Left kidney (tissue), 8 donors: ENCODE results near the gene IFNA4. TPM values are rescaled to one million over a fixed set of nuclear protein-coding genes. Genes with fewer than 3 reads are reported as not detected.
"Not testable (repeated sequence)": the region's sequence is repeated elsewhere in the genome, so short reads cannot be mapped to it uniquely, and the experiment has no call there.

ENCODE experiments used
- DNase-seq: peaks from one replicate; pipeline ENCODE4 v3.0.0-alpha.2; 2013
- long read RNA-seq, 8 donors: transcript quantifications; one replicate each; lab custom pipeline, GENCODE V29; 2026
- polyA plus RNA-seq: library from polyadenylated mRNA; unstranded; fragments of 120-200 nt; gene quantifications from one replicate; pipeline ENCODE4 v1.2.1, GENCODE V29; 2013; ENCODE audit not compliant: insufficient read length

Gene IFNA4
- not detected for polyA plus RNA-seq
- long read RNA-seq, donor 1 = 0 reads
- long read RNA-seq, donor 2 = 0 reads
- long read RNA-seq, donor 3 = 0 reads
- long read RNA-seq, donor 4 = 0 reads
- long read RNA-seq, donor 5 = 0 reads
- long read RNA-seq, donor 6 = 0 reads
- long read RNA-seq, donor 7 = 0 reads
- long read RNA-seq, donor 8 = 0 reads

DNA sequence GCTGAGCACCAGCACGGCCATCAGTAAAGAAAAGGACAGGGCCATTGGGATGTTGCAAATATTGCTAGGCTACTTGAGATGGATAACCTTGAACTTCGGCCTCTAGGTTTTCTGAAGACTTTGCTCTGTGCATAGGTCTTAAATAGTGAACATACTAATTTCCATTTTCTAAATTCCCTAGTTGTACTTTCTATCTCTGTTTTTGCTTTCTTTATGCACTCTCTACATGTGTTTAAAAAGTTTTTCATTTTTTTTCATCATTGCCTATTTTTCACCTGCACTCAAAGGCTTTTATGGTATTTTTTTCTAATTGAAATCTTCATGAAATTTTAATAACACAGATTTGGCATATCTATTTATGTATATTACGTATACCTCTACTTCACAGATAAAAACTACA lies at the start of gene IFNA4:
TSS of gene IFNA4 (minus strand) at position 101 of the 400 bp plus-strand sequence. CDS start at position 45, 56 bp downstream.
- not testable (repeated sequence) for DNase-seq

DNA sequence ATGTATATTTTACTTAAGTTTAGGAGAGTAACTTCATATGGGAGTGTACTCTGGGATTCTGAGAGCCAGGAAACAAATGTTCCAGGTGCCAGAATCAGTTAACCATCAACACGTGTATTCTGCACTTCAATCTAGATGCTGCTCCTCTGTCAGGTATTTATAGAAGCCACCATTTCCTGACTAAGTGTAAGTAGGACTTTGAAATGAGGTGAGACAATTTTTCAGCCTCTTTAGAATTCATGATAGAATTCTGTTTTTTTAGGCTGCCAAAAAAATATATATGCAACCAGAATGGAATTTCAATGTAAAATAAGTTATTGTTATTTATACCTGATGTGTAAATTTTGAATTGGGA lies 49.0 kb upstream of the IFNA4 start:
- DNase-seq = not testable (repeated sequence)

DNA sequence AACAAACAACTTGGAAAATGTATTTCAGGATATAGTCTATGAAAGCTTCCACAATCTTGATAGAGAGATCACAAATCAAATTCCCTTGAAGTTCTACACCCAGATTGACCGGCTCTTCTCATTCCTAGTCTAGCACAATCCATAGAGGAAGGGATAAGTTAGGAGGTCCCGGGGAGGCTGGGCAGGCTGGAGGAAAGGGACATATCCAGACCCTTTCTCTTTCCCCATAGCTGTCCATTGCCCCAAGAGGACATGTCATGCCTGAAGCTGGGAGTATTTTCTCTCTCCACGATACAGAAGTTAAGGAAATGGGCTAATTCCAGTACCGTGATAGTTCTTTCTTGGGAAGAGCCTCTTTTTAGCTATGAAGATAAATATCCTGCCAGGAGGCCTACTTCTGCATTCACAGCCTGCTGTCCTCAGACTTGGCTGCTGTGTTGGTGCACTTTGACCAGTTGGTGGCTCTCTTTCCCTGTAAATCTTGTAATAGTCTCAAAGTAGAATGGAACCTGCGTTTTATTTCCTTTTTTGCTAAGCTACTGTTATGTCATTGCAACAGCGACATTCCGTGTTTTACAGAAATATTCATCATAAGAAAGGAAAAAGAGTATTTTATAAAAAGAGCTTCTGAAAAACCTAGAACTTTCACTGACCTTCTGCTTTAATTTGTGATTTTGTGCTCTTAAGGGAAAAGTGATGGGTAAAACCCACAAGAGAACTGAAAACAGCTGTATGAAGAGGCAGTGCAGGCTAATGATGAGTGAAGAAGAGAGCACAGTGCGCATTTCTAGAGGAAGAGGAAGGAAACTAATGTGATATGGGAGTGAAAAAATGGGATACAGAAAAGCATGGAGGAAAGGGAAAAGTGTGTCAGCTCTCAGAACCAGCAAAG lies 48.3 kb upstream of the IFNA4 start:
- DNase-seq = peak; percentile 22

DNA sequence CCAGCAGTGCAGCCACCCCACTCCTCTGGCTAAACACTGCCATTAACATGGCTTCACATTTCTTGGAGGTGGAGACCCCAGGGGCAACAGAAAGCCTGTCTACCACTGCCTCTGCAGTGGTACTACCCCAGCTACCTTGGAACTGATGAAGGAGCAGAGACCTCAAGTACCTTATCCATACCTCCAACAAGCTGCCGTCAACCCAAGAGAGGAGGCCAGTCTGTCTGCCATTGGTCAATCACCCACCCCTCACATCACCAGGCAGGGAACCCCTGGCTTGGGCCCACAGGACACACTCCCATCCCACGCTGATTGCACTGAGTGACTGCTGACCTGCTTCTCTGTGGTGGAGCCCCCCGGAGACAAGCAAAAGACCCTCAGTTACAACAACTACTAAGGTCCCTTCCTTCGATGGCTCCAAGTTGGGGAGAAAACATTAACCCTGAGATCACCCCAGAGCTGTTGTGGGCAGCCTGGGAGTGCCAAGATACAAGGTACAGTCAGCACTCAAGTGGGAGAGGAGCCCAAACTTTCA lies 46.8 kb upstream of the IFNA4 start:
- DNase-seq = no peak

DNA sequence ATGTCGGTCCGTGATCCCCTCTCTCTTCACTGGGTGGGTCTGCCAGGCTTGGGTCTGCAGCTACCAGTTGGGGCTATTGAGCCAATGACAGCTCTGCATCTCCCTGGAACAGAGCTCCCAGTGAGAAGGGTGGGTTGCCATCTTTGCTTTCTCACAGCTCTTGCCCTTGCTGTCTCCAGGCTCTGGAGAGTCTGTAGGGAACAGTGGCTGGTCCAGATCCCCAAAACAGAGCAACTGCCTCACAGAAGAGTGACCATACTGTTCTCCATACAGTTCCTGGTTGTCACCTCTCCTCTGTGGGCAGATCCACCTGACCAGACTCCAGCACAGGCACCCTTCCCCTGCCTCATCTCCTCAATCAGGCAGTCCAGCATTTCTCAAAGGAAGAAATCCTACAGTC lies 45.9 kb upstream of the IFNA4 start:
- no peak for DNase-seq

DNA sequence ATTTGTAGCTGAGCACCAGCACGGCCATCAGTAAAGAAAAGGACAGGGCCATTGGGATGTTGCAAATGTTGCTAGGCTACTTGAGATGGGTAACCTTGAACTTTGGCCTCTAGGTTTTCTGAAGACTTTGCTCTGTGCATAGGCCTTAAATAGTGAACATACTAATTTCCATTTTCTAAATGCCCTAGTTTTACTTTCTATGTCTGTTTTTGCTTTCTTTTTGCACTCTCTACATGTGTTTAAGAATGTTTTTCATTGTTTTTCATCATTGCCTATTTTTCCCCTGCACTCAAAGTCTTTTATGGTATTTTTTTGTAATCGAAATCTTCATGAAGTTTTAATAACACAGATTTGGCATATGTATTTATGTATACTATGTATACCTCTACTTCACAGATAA lies 40.7 kb upstream of the IFNA4 start, which contains the start of gene IFNA17:
TSS of gene IFNA17 (minus strand) at position 101 of the 400 bp plus-strand sequence. CDS start at position 52, 49 bp downstream.
- DNase-seq = no peak

DNA sequence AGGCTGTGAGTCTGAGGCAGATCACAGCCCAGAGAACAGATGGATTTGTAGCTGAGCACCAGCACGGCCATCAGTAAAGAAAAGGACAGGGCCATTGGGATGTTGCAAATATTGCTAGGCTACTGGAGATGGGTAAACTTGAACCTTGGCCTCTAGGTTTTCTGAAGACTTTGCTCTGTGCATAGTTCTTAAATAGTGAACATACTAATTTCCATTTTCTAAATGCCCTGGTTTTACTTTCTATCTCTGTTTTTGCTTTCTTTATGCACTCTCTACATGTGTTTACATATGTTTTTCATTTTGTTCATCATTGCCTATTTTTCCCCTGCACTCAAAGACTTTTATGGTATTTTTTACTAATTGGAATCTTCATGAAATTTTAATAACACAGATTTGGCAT lies 29.8 kb upstream of the IFNA4 start, which contains the start of gene IFNA16:
TSS of gene IFNA16 (minus strand) at position 101 of the 400 bp plus-strand sequence. CDS start at position 95, 6 bp downstream.
- DNase-seq = not testable (repeated sequence)

DNA sequence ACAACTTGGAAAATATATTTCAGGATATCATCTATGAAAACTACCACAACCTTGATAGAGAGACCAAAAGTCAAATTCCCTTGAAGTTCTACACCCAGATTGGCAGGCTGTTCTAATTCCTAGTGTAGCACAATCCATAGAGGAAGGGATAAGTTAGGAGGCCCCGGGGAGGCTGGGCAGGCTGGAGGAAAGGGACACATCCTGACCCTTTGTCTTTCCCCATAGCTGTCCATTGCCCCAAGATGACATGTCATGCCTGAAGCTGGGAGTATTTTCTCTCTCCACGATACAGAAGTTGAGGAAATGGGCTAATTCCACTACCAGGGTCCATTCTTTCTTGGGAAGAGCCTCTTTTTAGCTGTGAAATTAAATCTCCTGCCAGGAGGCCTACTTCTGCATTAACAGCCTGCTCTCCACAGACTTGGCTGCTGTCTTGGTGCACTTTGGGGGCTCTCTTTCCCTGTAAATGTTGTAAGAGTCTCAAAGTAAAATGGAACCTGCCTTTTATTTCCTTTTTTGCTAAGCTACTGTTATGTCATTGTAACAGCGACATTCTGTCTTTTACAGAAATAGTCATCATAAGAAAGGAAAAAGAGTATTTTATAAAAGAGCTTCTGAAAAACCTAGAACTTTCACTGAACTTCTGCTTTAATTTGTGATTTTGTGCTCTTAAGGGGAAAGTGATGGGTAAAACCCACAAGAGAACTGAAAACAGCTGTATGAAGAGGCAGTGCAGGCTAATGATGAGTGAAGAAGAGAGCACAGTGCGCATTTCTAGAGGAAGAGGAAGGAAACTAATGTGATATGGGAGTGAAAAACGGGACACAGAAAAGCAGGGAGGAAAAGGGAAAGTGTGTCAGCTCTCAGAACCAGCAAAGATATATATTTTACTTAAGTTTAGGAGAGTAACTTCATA lies 26.3 kb upstream of the IFNA4 start:
- DNase-seq = not testable (repeated sequence)

DNA sequence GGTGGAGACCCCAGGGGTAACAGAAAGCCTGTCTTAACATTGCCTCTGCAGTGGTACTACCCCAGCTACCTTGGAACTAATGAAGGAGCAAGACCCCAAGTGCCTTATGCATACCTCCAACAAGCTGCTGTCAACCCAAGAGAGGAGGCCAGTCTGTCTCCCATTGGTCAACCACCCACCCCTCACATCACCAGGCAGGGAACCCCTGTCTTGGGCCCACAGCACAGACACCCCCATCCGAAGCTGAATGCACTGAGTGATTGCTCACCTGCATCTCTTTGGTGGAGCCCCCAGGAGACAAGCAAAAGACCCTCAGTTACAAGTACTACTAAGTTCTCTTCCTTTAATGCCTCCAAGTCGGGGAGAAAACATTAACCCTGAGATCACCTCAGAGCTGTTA lies 24.8 kb upstream of the IFNA4 start:
- DNase-seq = not testable (repeated sequence)

DNA sequence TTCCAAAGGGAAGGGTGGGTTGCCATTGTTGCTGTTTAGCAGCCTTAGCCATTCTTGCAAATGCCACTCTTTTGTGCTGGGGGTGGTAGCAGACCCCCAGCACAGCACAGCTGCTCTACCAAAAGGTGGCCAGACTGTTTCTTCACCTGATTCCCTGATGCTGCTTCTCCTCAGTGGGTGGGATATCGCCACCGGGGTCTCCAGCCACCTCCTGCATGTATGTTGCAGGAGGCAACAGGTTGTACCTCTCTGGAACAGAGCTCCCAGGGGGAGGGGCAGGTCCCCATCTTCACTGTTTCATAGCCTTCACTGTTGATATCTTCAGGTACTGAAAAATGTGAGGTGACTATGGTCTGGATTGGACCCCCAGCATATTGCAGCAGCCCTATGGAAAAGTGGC lies 23.4 kb upstream of the IFNA4 start:
- DNase-seq = not testable (repeated sequence)

DNA sequence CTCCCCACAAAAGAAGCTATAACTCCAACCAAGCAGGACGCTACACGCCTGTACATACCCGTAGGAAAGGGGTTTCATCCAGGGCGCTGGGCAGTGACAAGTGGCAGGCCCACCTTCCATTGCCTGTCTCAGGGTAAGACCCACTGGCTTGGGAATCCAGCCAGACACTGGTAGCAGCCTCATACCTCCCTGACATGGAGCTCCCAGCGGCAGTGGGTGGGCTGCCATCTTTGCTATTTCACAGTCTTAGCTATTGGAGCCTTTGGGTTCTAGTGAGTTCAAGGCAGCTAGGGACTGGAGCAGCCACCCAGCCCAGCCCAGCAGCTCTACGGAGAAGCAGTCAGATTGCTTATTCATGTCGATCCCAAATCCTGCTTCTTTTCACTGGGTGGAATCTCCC lies 22.9 kb upstream of the IFNA4 start:
- no peak for DNase-seq

DNA sequence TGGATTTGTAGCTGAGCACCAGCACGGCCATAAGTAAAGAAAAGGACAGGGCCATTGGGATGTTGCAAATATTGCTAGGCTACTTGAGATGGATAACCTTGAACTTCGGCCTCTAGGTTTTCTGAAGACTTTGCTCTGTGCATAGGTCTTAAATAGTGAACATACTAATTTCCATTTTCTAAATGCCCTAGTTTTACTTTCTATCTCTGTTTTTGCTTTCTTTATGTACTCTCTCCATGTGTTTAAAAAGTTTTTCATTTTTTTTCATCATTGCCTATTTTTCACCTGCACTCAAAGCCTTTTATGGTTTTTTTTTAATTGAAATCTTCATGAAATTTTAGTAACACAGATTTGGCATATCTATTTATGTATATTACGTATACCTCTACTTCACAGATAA lies 19.7 kb upstream of the IFNA4 start, which contains the start of gene IFNA10:
TSS of gene IFNA10 (minus strand) at position 101 of the 400 bp plus-strand sequence. CDS start at position 55, 46 bp downstream.
- not testable (repeated sequence) for DNase-seq

DNA sequence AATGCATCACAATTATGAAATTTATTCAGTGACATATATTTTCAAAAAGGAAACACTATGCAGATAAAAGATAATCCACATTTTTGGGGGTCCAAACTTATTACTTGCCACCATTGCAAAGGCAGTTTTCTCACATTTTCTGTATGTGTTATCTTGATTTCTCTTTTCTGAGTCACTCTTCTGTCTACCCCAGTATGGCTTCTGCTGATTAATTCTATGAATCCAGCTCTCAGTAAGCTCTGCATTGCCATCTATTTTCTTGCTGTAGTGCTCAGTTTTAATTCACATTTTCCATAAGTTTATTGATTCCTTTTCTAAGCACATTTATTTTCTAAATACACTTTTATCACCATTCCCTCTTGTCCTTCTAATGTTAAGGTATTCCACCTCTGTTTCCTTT lies 17.8 kb upstream of the IFNA4 start:
- no peak for DNase-seq

DNA sequence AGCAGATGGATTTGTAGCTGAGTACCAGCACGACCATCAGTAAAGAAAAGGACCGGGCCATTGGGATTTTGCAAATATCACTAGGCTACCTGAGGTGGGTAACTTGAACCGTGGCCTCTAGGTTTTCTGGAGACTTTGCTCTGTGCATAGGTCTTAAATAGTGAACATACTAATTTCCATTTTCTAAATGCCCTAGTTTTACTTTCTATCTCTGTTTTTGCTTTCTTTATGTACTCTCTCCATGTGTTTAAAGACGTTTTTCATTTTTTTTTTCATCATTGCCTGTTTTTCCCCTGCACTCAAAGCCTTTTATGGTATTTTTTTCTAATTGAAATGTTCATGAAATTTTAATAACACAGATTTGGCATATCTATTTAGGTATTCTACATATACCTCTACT lies 14.7 kb upstream of the IFNA4 start, which contains the start of gene IFNA7:
TSS of gene IFNA7 (minus strand) at position 101 of the 400 bp plus-strand sequence. CDS start at position 61, 40 bp downstream.
- not testable (repeated sequence) for DNase-seq

DNA sequence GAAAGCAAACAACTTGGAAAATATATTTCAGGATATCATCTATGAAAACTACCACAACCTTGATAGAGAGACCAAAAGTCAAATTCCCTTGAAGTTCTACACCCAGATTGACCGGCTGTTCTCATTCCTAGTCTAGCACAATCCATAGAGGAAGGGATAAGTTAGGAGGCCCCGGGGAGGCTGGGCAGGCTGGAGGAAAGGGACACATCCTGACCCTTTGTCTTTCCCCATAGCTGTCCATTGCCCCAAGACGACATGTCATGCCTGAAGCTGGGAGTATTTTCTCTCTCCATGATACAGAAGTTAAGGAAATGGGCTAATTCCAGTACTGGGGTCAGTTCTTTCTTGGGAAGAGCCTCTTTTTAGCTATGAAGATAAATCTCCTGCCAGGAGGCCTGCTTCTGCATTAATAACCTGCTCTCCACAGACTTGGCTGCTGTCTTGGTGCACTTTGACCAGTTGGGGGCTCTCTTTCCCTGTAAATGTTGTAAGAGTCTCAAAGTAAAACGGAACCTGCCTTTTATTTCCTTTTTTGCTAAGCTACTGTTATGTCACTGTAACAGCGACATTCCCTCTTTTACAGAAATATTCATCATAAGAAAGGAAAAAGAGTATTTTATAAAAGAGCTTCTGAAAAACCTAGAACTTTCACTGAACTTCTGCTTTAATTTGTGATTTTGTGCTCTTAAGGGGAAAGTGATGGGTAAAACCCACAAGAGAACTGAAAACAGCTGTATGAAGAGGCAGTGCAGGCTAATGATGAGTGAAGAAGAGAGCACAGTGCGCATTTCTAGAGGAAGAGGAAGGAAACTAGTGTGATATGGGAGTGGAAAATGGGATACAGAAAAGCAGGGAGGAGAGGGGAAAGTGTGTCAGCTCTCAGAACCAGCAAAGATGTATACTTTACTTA lies 7.7 kb upstream of the IFNA4 start:
- DNase-seq = peak; percentile 6

DNA sequence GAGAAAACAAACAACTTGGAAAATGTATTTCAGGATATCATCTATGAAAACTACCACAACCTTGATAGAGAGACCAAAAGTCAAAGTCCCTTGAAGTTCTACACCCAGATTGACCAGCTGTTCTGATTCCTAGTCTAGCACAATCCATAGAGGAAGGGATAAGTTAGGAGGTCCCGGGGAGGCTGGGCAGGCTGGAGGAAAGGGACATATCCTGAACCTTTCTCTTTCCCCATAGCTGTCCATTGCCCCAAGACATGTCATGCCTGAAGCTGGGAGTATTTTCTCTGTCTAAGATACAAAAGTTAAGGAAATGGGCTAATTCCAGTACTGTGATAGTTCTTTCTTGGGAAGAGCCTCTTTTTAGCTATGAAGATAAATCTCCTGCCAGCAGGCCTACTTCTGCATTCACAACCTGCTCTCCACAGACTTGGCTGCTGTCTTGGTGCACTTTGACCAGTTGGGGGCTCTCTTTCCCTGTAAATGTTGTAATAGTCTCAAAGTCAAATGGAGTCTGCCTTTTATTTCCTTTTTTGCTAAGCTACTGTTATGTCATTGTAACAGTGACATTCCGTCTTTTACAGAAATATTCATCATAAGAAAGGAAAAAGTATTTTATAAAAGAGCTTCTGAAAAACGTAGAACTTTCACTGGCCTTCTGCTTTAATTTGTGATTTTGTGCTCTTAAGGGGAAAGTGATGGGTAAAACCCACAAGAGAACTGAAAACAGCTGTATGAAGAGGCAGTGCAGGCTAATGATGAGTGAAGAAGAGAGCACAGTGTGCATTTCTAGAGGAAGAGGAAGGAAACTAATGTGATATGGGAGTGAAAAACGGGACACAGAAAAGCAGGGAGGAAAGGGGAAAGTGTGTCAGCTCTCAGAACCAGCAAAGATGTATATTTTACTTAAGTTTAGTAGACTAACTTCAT lies 4.3 kb downstream of the IFNA4 start:
- not testable (repeated sequence) for DNase-seq

DNA sequence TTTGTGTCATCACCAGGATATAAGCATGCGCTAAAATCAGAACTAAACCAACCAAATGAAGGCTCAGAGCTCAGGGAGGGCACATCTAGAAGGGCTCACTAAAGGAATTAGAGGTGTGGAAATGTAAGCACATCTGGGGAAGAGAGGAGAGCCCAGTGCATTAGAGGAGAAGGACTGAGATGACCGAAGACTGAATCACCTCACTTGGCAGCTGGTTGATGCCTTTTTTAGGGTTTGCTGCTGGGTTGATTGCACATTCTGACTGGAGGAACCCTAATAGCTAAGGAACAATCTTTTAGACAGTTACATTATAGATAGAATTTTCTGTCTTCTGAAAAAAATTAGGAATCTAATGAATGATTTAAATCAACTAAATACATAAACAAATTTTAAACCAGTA lies 12.7 kb downstream of the IFNA4 start:
- no peak for DNase-seq

DNA sequence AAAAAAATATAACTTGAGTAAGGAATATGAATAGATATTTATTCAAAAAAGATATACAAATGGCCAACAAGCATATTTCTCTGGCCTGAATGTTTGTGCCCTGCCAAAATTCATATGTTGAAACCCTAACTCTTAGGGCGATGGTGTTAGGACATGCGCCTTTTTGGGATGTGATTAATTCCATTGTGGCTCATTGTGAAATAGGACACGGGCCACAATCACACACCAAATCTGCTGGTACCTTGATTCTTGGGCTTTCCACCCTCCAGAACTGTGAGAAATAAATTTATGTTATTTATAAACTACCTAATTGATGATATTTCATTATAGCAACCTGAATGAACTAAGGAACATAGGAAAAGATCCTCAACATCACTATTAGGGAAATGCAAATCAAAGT lies 15.2 kb downstream of the IFNA4 start:
- no peak for DNase-seq

DNA sequence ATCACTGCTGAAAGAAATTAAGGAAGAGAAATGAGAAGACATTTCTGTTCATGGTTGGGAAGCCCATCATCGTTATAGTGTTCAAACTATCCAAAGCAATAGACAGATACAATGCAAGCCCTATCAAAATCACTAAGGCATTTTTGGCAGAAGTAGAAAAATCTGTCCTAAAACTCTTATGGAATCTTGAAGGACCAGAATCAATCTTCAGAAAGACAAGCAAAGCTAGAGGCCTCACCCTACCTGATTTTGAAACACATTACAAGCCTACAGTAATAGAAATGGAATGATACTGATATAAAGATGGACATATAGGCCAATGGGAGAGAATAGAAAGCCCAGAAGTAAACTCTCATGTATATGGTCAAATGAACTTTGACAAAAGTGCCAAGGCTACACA lies 16.0 kb downstream of the IFNA4 start:
- no peak for DNase-seq
